Measurements from ENCODE around the gene MET.

DNA sequence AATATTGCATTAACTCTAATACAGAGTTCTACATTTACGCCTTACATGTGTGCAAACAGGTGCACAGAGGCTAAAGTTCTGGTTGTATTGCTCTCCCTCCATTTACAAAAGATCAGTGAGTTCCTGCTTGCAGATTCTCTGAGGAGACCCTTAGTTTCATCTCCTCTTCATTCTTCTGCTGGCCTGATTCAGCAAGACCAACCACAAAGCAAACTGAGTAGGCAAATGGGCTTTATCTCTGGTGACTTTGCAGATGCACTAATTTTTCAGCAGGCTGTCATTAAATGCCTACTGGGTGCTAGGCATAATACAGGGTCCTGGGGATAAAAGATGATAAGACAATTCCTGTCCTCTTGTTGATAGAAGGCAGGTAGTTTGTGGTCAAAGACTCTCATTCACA lies 56.4 kb downstream of the MET start:
- no peak for TF ChIP-seq EZH2 (IDR thresholded peaks at IDR 0.05)
- TF ChIP-seq, protein P1, sequence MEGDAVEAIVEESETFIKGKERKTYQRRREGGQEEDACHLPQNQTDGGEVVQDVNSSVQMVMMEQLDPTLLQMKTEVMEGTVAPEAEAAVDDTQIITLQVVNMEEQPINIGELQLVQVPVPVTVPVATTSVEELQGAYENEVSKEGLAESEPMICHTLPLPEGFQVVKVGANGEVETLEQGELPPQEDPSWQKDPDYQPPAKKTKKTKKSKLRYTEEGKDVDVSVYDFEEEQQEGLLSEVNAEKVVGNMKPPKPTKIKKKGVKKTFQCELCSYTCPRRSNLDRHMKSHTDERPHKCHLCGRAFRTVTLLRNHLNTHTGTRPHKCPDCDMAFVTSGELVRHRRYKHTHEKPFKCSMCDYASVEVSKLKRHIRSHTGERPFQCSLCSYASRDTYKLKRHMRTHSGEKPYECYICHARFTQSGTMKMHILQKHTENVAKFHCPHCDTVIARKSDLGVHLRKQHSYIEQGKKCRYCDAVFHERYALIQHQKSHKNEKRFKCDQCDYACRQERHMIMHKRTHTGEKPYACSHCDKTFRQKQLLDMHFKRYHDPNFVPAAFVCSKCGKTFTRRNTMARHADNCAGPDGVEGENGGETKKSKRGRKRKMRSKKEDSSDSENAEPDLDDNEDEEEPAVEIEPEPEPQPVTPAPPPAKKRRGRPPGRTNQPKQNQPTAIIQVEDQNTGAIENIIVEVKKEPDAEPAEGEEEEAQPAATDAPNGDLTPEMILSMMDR (IDR thresholded peaks at IDR 0.05 in 2 of 3, conservative IDR thresholded peaks at IDR 0.05 in 1 of 3; ENCODE audit: borderline replicate concordance in 1 of 3, insufficient read depth in 1 of 3, low read depth in 2 of 3, low read length in 2 of 3), result no peak
- TF ChIP-seq POLR2A (IDR thresholded peaks at IDR 0.05; ENCODE audit: borderline replicate concordance, extremely low read depth, insufficient read depth, insufficient read length), result no peak
- TF ChIP-seq, protein P2, sequence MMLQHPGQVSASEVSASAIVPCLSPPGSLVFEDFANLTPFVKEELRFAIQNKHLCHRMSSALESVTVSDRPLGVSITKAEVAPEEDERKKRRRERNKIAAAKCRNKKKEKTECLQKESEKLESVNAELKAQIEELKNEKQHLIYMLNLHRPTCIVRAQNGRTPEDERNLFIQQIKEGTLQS (IDR thresholded peaks at IDR 0.05), result no peak
- no peak for TF ChIP-seq SP1 (IDR thresholded peaks at IDR 0.05; ENCODE audit: low read depth)
- TF ChIP-seq POLR2AphosphoS5 (IDR thresholded peaks at IDR 0.05; ENCODE audit: low read depth, low read length), result no peak
- TF ChIP-seq TCF7L2 (IDR thresholded peaks at IDR 0.05; ENCODE audit: borderline replicate concordance, extremely low read depth, insufficient read depth, insufficient read length), result no peak
- TF ChIP-seq SIN3A (IDR thresholded peaks at IDR 0.05; ENCODE audit: low read depth), result no peak
- no peak for TF ChIP-seq ZFX (IDR thresholded peaks at IDR 0.05)
- TF ChIP-seq, protein P3, sequence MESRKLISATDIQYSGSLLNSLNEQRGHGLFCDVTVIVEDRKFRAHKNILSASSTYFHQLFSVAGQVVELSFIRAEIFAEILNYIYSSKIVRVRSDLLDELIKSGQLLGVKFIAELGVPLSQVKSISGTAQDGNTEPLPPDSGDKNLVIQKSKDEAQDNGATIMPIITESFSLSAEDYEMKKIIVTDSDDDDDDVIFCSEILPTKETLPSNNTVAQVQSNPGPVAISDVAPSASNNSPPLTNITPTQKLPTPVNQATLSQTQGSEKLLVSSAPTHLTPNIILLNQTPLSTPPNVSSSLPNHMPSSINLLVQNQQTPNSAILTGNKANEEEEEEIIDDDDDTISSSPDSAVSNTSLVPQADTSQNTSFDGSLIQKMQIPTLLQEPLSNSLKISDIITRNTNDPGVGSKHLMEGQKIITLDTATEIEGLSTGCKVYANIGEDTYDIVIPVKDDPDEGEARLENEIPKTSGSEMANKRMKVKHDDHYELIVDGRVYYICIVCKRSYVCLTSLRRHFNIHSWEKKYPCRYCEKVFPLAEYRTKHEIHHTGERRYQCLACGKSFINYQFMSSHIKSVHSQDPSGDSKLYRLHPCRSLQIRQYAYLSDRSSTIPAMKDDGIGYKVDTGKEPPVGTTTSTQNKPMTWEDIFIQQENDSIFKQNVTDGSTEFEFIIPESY (IDR thresholded peaks at IDR 0.05; ENCODE audit: extremely low read depth, insufficient replicate concordance, low read length), result no peak
- no peak for TF ChIP-seq CBX3 (IDR thresholded peaks at IDR 0.05; ENCODE audit: low read depth)
- TF ChIP-seq, protein P4, sequence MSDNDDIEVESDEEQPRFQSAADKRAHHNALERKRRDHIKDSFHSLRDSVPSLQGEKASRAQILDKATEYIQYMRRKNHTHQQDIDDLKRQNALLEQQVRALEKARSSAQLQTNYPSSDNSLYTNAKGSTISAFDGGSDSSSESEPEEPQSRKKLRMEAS (IDR thresholded peaks at IDR 0.05), result no peak

Data from HCT116 (cell line).